PFSK-1 (cell line): Measurements from ENCODE around the gene CEBPA.

Source experiments
- FOXP2 ChIP-seq: optimal IDR thresholded peaks from 2 replicates; pipeline ENCODE3; 2011; ENCODE audit warnings: borderline replicate concordance, control low read depth, inconsistent platforms; ENCODE audit not compliant: insufficient read depth; ENCODE audit errors: extremely low read length, extremely low read depth
- POLR2AphosphoS5 ChIP-seq: IDR thresholded peaks from 2 replicates; pipeline ENCODE4 v1.6.1; 2012; ENCODE audit warnings: low read depth, mild to moderate bottlenecking, control low read depth, low read length, moderate library complexity
- REST ChIP-seq, 2 experiments: IDR thresholded peaks; 2 replicates each; pipeline versions ENCODE4 v1.6.1 to v1.8.0; 2011 to 2012; ENCODE audit warnings: low read depth in 2 of 2, low read length in 2 of 2, control low read depth in 1 of 2, inconsistent platforms in 1 of 2, mild to moderate bottlenecking in 1 of 2, moderate library complexity in 1 of 2; ENCODE audit not compliant: insufficient read depth in 1 of 2
- SIN3A ChIP-seq: IDR thresholded peaks from 2 replicates; pipeline ENCODE4 v1.6.1; 2012; ENCODE audit warnings: mild to moderate bottlenecking, low read length, moderate library complexity, borderline replicate concordance; ENCODE audit not compliant: insufficient read depth
- TAF1 ChIP-seq: IDR thresholded peaks from 2 replicates; pipeline ENCODE4 v1.6.1; 2012; ENCODE audit warnings: low read length, control low read depth, borderline replicate concordance; ENCODE audit not compliant: insufficient read depth

The CEBPA gene

GRCh38 chr19:33284146-33284643 lies 18.1 kb downstream of the CEBPA start:
- TF ChIP-seq FOXP2 (no peak), POLR2AphosphoS5 (no peak), REST (IDR thresholded peaks at IDR 0.05; ENCODE audit: insufficient read depth in 1 of 2, low read depth in 2 of 2, low read length in 2 of 2) (no peak), SIN3A (no peak), TAF1 (no peak)

GRCh38 chr19:33283589-33283988 lies 18.7 kb downstream of the CEBPA start:
- TF ChIP-seq POLR2AphosphoS5 (no peak), TAF1 (no peak), SIN3A (no peak), FOXP2 (no peak)

GRCh38 chr19:33282036-33282671 lies 20.2 kb downstream of the CEBPA start:
- TF ChIP-seq POLR2AphosphoS5: no peak
- TF ChIP-seq REST (IDR thresholded peaks at IDR 0.05; ENCODE audit: insufficient read depth in 1 of 2, low read depth in 2 of 2, low read length in 2 of 2): no peak
- no peak for TF ChIP-seq SIN3A
- no peak for TF ChIP-seq TAF1
- TF ChIP-seq FOXP2: no peak

- TF ChIP-seq POLR2AphosphoS5 (no peak), REST (IDR thresholded peaks at IDR 0.05; ENCODE audit: insufficient read depth in 1 of 2, low read depth in 2 of 2, low read length in 2 of 2) (no peak), TAF1 (no peak), FOXP2 (no peak), SIN3A (no peak)
Observed at GRCh38 chr19:33281296-33281926, 20.9 kb downstream of the CEBPA start.

- TF ChIP-seq REST (IDR thresholded peaks at IDR 0.05; ENCODE audit: insufficient read depth in 1 of 2, low read depth in 2 of 2, low read length in 2 of 2) (no peak), POLR2AphosphoS5 (no peak), SIN3A (no peak), FOXP2 (no peak), TAF1 (no peak)
Observed at GRCh38 chr19:33280351-33280921, 21.9 kb downstream of the CEBPA start.
